Measurements from ENCODE around the gene DGLUCY.

DGLUCY gene

DNA sequence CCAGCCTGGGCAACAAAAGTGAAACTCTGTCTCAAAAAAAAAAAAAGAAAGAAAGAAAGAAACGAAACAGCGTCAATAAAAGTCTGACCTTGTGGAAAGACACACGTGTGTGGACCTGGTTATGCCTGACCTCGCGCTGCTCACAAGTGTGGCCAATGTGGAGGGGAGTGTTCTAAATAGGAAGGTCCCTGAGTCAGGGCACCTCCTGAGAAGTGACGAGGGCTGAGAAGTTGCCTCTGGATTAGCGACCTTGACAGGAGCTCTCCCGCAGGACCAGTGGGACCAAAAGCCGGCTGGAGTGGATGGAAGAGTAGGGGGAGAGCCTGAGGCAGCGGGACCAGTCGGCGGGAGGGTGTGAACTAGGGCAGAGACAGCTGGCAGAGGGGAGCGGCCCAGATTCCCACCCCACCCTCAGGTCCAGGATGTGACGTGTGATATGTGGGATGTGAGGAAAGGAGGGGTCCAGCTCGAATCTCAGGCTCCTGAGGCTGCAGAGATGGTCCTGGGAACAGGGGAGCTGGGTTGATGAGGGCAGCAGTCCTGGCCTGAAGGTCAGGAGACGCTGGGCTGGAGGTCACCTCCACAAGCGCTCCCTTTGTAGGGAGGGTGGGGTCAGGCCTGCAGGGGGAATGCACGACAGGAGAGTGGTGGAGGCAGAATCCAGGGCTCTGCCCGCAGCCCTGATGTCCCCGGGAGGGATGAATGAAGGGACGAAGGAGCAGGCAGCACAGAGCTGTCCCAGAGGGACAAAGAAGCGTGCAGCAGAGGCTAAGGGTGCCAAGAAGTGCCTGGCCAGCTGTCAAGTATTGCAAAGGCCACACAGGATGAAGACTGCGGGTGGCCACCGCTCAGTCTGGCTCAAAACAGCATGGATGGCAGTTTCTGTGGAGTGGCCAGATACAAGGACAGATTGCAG lies 155.5 kb downstream of the DGLUCY start:
- DNase-seq (ENCODE audit: extremely low read depth, low read depth), result no peak
- H3K4me3 ChIP-seq (replicated peaks; ENCODE audit: low read depth, low read length), result no peak overlapping the region
- TF ChIP-seq, protein P1, sequence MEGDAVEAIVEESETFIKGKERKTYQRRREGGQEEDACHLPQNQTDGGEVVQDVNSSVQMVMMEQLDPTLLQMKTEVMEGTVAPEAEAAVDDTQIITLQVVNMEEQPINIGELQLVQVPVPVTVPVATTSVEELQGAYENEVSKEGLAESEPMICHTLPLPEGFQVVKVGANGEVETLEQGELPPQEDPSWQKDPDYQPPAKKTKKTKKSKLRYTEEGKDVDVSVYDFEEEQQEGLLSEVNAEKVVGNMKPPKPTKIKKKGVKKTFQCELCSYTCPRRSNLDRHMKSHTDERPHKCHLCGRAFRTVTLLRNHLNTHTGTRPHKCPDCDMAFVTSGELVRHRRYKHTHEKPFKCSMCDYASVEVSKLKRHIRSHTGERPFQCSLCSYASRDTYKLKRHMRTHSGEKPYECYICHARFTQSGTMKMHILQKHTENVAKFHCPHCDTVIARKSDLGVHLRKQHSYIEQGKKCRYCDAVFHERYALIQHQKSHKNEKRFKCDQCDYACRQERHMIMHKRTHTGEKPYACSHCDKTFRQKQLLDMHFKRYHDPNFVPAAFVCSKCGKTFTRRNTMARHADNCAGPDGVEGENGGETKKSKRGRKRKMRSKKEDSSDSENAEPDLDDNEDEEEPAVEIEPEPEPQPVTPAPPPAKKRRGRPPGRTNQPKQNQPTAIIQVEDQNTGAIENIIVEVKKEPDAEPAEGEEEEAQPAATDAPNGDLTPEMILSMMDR (IDR thresholded peaks at IDR 0.05; ENCODE audit: low read depth, low read length, missing control alignments), result no peak

DNA sequence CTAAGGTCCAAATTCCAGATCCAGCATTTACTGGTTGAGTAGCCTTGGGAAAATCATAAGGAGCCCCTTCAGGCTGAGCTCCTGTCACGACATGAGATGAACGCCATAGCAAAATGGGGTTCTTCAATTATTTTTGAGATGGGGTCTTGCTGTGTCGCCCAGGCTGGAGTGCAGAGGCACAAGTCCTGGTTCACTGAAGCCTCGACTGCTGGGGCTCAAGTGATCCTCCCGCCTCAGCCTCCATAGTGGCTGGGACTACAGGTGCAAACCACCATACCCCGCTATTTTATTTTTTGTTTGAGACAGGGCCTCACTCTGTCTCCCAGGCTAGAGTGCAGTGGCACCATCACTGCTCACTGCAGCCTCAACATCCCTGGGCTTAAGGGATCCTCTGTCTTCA lies 156.3 kb downstream of the DGLUCY start:
- DNase-seq (ENCODE audit: extremely low read depth, low read depth), result no peak
- no peak overlapping the region for H3K4me3 ChIP-seq (replicated peaks; ENCODE audit: low read depth, low read length)
- TF ChIP-seq, protein P1 (IDR thresholded peaks at IDR 0.05; ENCODE audit: low read depth, low read length, missing control alignments), result no peak

DNA sequence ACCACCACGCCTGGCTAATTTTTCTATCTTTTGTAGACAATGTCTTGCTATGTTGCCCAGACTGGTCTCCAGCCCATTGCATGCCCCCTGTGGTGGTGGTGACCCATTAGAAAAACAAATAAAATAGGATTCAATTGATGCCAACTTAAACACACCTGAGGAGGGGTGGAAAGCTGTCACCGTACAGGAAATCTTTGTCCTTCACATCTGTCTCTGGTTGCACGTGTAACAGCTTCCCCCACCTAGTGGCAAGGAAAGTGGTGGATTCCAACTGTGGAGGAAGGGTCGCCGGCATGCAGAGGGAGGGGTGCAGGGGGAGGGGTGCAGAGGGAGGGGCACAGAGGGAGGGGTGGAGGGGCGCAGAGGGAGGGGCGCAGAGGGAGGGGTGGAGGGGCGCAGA lies 156.7 kb downstream of the DGLUCY start:
- DNase-seq (ENCODE audit: extremely low read depth, low read depth), result no peak
- H3K4me3 ChIP-seq (replicated peaks; ENCODE audit: low read depth, low read length), result no peak overlapping the region
- TF ChIP-seq, protein P1 (IDR thresholded peaks at IDR 0.05; ENCODE audit: low read depth, low read length, missing control alignments), result no peak

DNA sequence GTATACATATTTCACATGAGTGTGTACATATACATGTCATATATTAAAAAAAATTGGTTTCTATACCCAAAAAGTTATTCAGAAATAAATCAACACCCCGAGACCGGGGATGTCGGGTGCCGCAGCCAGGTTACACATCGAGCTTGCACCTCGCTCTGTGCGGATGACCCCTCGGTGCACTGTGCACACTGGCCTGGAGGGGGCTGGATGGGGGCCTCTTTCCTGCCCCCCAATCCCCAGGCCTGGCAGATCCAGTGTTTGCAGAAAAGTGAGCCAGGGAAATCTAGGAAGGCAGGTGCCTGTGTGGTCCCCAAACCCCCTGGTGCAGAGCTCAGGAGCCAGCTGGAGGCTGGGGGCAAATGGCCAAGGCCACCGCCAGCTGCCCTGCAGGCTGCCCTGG lies 157.8 kb downstream of the DGLUCY start:
- TF ChIP-seq, protein P1 (IDR thresholded peaks at IDR 0.05; ENCODE audit: low read depth, low read length, missing control alignments), result no peak
- DNase-seq (ENCODE audit: extremely low read depth, low read depth), result no peak
- H3K4me3 ChIP-seq (replicated peaks; ENCODE audit: low read depth, low read length), result no peak overlapping the region

DNA sequence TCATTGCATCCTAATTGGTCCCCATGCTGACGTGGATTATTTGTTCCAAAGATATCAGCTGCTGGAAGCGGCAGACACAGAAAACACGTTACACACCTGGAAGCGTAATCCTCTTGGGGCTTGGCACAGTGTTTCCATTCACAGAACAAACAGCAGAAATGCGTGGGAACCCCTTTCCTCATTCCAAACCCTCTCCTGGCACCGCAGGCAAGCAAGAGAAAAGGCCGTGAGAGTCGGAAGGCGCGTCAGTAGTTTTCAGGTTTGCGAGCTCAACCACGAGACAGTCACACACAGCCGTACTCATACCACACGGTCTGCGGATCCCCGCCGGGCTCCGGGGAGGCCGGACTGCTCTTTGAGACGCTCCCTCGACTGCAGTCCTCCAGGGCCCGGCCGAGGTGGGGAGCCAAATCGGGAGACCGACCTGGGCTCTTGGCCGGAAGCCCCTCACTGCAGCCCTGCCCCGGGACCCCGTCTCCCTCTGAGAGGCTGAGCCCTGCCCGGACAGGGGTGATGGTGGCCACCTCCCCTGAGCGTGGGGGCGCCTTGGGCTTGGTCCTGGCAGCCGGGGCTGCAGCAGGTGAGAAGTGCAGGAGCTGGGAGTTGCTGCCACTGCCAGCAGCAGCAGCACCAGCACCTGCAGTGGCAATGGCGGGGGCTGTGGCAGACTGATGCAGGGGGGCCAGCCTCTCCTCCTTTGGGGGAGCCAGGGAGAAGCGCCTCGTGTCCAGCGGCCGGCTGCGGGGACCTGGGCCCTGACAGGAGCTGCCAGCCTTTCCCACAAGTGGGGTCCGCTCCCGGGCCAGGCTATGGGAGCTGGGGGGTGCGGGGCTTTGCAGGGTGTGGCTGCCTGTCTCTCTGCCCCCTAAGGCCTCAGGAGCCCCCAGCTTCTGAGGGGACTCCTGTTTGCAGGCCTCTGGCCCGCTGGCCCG lies 158.7 kb downstream of the DGLUCY start:
- TF ChIP-seq, protein P1 (IDR thresholded peaks at IDR 0.05; ENCODE audit: low read depth, low read length, missing control alignments), result no peak

DNA sequence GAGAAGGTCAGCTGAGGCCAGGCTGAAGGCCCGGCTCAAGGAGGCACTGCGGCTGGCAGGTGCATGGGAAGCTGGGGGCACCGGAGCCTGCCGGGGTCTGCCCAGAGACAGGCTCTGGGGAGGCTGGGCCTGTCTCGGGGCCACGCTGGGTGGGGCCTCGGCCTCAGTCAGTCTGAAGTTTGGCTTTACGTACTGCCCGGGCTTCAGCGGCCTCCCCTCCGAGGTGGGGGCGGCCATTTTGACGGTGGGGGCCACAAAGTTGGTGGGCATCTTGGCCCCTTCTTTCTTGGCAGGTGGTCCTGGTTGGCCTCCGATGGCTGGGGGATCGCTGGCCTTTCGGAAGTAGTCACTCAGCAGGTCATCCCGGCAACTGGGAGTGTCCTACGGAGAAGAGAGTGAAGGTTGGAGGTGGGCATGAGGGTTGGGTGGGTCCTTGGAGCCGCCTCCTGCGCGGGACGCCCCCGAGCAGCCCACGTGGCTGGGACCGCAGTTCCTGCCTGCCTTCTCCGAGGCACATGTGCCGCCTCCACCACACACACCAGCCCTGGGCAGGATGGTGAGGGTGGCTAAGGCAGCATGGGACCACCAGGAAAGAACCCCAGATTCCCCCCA lies 159.5 kb downstream of the DGLUCY start:
- DNase-seq (ENCODE audit: extremely low read depth, low read depth), result no peak

More for the DNA sequence above, 158.7 kb downstream of the DGLUCY start:
- no peak for DNase-seq (ENCODE audit: extremely low read depth, low read depth)
- no peak overlapping the region for H3K4me3 ChIP-seq (replicated peaks; ENCODE audit: low read depth, low read length)

More for the DNA sequence above, 159.5 kb downstream of the DGLUCY start:
- TF ChIP-seq, protein P1 (IDR thresholded peaks at IDR 0.05; ENCODE audit: low read depth, low read length, missing control alignments), result no peak
- H3K4me3 ChIP-seq (replicated peaks; ENCODE audit: low read depth, low read length), result no peak overlapping the region

All from HFF-Myc (cell line).